Measurements from ENCODE around the gene MYCL. TPM values are rescaled to one million over a fixed set of nuclear protein-coding genes. Genes with fewer than 3 reads are reported as not detected.

Gene MYCL
- total and polyA plus RNA-seq, 2 of the 4 experiments (the other 2 are of a cell fraction), result 0.72 to 0.87 TPM

DNA sequence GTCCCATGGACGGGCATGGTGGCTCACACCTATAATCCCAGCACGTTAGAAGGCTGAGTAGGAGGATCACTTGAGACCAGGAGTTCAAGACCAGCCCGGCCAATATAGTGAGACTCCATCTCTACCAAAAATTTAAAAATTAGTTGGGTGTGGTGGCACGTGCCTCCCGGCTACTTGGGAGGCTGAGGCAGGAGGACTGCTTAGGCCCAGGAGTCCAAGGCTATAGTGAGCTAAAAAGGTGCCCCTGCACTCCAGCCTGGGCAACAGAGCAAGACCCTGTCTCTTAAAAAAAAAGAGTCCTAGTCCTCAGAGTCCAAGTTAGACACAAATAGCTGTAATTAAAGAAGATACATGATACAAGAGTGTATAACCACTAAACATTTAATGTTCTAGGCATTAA, 38.5 kb downstream of the MYCL start:
- CTCF ChIA-PET, result interaction anchor here (0.6 kb wide), 1 partner anchor 179 kb away, joined by 3 read pairs; no protein-coding TSS in a partner anchor
- H3K56ac ChIP-seq (ENCODE audit: extremely low read depth, insufficient read depth, low read length), result no peak overlapping the region
- H3K14ac ChIP-seq (replicated peaks; ENCODE audit: low read depth, low read length), result no peak overlapping the region
- WGBS, 2 experiments (ENCODE audit: extremely low coverage in 2 of 2, insufficient read length in 1 of 2), result no CpG with 5 or more reads among the region's 5 CpGs
- no peak overlapping the region for H3K23ac ChIP-seq (ENCODE audit: low read depth, low read length)
- H3K4me2 ChIP-seq (ENCODE audit: low read depth, low read length), result no peak overlapping the region
- H3K9me3 ChIP-seq (ENCODE audit: control insufficient read depth, insufficient read depth, low read length), result no peaks in the 10 kb centered on the region
- H3K27ac ChIP-seq (ENCODE audit: insufficient read depth, low read length), result no peak overlapping the region
- no peak overlapping the region for H4K8ac ChIP-seq (ENCODE audit: low read depth in 2 of 2, low read length in 2 of 2)
- H2BK5ac ChIP-seq (ENCODE audit: low read depth, low read length, poor library complexity, severe bottlenecking), result no peak overlapping the region
- H4K20me1 ChIP-seq (ENCODE audit: insufficient read depth, low read length), result peaks cover 39% of the 10 kb centered on the region
- H3K9ac ChIP-seq (ENCODE audit: low read depth, low read length), result no peak overlapping the region
- H3K36me3 ChIP-seq (ENCODE audit: control insufficient read depth, insufficient read depth, low read length), result no peaks in the 10 kb centered on the region
- in situ Hi-C loops (cut with MboI; ENCODE audit: low sequenced_read_pairs), result no loop called here
- ATAC-seq (ENCODE audit: low read depth) (no peak), DNase-seq (no peak)
- POLR2A ChIA-PET (ENCODE audit: unreplicated experiment), result no interaction called here
- H2AK9ac ChIP-seq (replicated peaks; ENCODE audit: low read depth, low read length, poor library complexity), result no peak overlapping the region
- H3K79me1 ChIP-seq (ENCODE audit: low read depth in 1 of 2, low read length in 2 of 2), result peaks cover 35 to 54% of the 10 kb centered on the region in 2 experiments
- TF ChIP-seq, protein P1, sequence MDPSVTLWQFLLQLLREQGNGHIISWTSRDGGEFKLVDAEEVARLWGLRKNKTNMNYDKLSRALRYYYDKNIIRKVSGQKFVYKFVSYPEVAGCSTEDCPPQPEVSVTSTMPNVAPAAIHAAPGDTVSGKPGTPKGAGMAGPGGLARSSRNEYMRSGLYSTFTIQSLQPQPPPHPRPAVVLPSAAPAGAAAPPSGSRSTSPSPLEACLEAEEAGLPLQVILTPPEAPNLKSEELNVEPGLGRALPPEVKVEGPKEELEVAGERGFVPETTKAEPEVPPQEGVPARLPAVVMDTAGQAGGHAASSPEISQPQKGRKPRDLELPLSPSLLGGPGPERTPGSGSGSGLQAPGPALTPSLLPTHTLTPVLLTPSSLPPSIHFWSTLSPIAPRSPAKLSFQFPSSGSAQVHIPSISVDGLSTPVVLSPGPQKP (IDR thresholded peaks at IDR 0.05; ENCODE audit: borderline replicate concordance, low read depth, low read length), result no peak
- TF ChIP-seq RAD21 (IDR thresholded peaks at IDR 0.05; ENCODE audit: low read length) (no peak), FOS (IDR thresholded peaks at IDR 0.05; ENCODE audit: low read depth, low read length) (no peak), BHLHE40 (IDR thresholded peaks at IDR 0.05; ENCODE audit: low read depth, low read length) (no peak), SMC3 (IDR thresholded peaks at IDR 0.05; ENCODE audit: low read depth, low read length) (no peak), POLR2A (IDR thresholded peaks at IDR 0.05; ENCODE audit: low read depth, low read length) (no peak), MAZ (IDR thresholded peaks at IDR 0.05; ENCODE audit: borderline replicate concordance, low read depth, low read length) (no peak), MAFK (IDR thresholded peaks at IDR 0.05; ENCODE audit: low read depth, low read length) (no peak), RFX5 (IDR thresholded peaks at IDR 0.05; ENCODE audit: low read depth, low read length) (no peak), CHD1 (IDR thresholded peaks at IDR 0.05; ENCODE audit: low read depth, low read length) (no peak)
- TF ChIP-seq, protein P2, sequence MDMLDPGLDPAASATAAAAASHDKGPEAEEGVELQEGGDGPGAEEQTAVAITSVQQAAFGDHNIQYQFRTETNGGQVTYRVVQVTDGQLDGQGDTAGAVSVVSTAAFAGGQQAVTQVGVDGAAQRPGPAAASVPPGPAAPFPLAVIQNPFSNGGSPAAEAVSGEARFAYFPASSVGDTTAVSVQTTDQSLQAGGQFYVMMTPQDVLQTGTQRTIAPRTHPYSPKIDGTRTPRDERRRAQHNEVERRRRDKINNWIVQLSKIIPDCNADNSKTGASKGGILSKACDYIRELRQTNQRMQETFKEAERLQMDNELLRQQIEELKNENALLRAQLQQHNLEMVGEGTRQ (IDR thresholded peaks at IDR 0.05; ENCODE audit: low read depth, low read length), result no peak
- TF ChIP-seq, protein P3, sequence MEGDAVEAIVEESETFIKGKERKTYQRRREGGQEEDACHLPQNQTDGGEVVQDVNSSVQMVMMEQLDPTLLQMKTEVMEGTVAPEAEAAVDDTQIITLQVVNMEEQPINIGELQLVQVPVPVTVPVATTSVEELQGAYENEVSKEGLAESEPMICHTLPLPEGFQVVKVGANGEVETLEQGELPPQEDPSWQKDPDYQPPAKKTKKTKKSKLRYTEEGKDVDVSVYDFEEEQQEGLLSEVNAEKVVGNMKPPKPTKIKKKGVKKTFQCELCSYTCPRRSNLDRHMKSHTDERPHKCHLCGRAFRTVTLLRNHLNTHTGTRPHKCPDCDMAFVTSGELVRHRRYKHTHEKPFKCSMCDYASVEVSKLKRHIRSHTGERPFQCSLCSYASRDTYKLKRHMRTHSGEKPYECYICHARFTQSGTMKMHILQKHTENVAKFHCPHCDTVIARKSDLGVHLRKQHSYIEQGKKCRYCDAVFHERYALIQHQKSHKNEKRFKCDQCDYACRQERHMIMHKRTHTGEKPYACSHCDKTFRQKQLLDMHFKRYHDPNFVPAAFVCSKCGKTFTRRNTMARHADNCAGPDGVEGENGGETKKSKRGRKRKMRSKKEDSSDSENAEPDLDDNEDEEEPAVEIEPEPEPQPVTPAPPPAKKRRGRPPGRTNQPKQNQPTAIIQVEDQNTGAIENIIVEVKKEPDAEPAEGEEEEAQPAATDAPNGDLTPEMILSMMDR (conservative IDR thresholded peaks at IDR 0.05; ENCODE audit: low read depth, low read length), result no peak
- no peak overlapping the region for H2BK120ac ChIP-seq (ENCODE audit: low read depth, low read length)
- dilution Hi-C loops (cut with HindIII; ENCODE audit: low sequenced_read_pairs, unreplicated experiment), result no loop called here
- no peak overlapping the region for H4K91ac ChIP-seq (ENCODE audit: insufficient read depth, low read depth, low read length)
- no peak overlapping the region for H3K18ac ChIP-seq (ENCODE audit: low read depth, low read length)
- intact Hi-C loops (cut with micrococcal nuclease), result no loop called here
- no peak overlapping the region for H2BK15ac ChIP-seq (ENCODE audit: low read depth, low read length)
- H3K4ac ChIP-seq (ENCODE audit: low read depth, low read length), result no peak overlapping the region
- H3K9me1 ChIP-seq (ENCODE audit: insufficient read depth, low read length), result peaks cover 11% of the 10 kb centered on the region; the same call in 1 of the 2 replicates
- no peak overlapping the region for H2AK5ac ChIP-seq (ENCODE audit: low read depth, low read length)
- H2BK20ac ChIP-seq (ENCODE audit: low read depth, low read length), result no peak overlapping the region
- H4K5ac ChIP-seq (ENCODE audit: low read depth, low read length), result no peak overlapping the region
- no peak overlapping the region for H3K4me3 ChIP-seq (ENCODE audit: insufficient read depth, low read depth, low read length)
- 0 out of 2 replicates have a peak, but pooled peaks cover 3% of the 10 kb centered on the region for H3K4me1 ChIP-seq (ENCODE audit: control insufficient read depth, insufficient read depth, low read length)
- H3K27me3 ChIP-seq (ENCODE audit: control insufficient read depth, insufficient read depth, low read length), result no peaks in the 10 kb centered on the region
- BruUV-seq (replicated peaks), result no TSS peak
- H2AFZ ChIP-seq (replicated peaks; ENCODE audit: low read length, poor library complexity), result no peak overlapping the region

Measured in IMR-90 (cell line).